ENCODE results near the gene MYO9B.

DNA sequence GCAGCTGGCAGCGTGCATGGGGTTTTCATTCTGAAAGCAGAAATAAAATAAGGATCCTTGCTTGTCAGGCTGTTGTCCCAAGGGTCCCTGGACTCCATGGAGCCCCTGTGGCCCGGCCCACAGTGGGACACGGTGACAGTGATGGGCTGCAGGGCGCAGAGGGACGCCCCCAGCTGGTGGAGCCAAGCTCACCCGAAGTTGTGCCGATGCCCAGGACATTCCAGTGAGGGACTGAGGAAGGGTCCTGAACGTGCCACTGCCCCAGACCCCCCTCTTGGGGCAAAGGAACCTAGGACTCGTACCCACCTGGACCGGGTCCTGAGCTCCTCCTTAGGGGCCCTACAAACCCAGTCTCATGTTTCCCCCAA is 35.0 kb downstream of the MYO9B start:
- TF ChIP-seq CTCF (IDR thresholded peaks at IDR 0.05), result no peak
- no peak for TF ChIP-seq POLR2A (IDR thresholded peaks at IDR 0.05)

Measured in heart left ventricle (tissue), 13 donors.